SH-SY5Y (cell line): ENCODE measurements around the gene HNRNPLL.

ENCODE experiments used
- GATA2 ChIP-seq: IDR thresholded peaks from 2 replicates; pipeline ENCODE4 v1.6.1; 2011; ENCODE audit warnings: mild to moderate bottlenecking, low read depth, low read length
- GATA3 ChIP-seq: IDR thresholded peaks from 2 replicates; pipeline ENCODE4 v1.6.1; 2011; ENCODE audit warnings: low read depth, mild to moderate bottlenecking, low read length, moderate library complexity

- TF ChIP-seq GATA2 = no peak
- no peak for TF ChIP-seq GATA3
Measured at GRCh38 chr2:38599706-38600105, 3.0 kb downstream of the HNRNPLL start.
